Activated T-cell treated with anti-CD3 and anti-CD28 coated beads for 1 hour (primary cell): Measurements from ENCODE around the gene MYH10.
A peak's percentile ranks its signal among the peaks of the same experiment; 100 is the strongest.

Experiments used
- DNase-seq: peaks from one replicate; pipeline ENCODE4 v3.0.0-alpha.2; 2020; ENCODE audit warnings: low read depth

Gene MYH10

DNA sequence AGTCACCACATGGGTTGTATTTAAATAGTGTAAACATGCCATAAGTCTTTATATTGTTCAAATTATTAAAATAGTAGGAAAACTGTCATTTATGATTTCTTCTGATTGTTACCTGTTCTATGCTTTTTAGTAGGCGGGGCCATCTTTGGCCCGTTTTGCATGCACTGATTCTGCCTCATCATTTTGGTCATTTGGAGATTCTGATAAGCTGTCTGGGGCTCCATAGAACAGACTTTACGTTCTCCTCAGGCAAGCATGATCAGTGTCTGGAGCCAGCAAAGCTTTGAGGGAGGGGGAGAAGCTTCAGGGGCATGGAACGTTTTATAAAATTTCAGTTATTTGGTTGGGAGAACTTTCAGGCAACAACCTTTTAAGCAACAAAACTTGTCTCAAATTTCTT is 186.0 kb downstream of the MYH10 start:
- DNase-seq, result no peak

DNA sequence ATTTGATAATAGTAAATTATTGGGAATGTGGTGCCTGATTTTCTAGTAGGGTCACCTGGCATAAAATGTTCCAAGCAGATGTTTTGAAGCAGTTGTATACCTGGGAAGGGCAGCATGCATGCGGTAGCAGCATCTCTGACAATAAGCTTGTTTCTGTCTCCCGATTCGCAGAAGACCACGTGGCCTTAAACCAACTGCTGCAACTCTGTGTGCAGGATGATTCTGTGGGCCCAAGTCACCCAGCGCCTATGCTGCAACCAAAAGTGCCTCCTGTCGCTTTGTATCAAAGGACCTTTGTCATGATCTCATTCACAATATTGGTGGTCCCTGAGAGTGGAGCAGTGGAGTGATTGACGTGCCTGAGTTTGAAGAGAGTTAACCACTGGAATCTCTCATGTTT is 186.8 kb downstream of the MYH10 start:
- no peak for DNase-seq

DNA sequence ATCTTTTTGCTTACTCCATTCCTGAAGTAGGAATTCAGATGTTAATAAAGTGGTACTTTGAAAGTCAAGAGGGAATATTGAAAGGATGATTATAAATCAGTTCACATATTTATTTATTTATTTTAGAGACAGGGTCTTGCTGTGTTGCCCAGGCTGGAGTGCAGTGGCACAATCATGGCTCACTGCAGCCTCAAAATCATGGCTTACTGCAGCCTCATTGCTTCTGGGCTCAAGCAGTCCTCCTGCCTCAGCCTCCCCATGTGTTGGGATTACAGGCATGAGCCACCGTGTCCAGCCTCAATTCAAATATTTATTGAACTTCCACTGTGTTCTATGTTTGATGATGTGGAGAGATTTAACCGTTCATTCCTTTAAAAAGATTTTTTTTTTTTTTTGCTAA is 188.2 kb downstream of the MYH10 start:
- no peak for DNase-seq

DNA sequence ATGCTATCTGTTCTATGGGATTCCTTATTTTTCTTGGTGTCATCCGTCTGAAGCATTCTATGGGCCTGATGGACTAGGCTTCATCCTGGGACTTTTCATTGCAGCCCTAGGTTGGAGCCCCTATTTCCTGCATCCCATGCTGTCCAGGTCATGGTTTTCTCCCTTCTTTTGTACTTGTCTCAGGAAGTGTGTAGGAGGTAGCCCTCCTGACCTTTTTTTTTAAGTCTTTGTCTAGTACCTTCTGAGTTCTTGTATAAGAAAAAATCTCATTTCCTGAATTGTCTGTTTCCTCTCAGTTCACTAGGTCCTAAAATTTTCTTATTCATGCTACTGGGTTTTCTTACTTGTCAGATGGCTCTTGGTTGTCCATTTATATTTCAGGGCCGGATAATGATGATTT is 188.8 kb downstream of the MYH10 start:
- DNase-seq, result no peak

DNA sequence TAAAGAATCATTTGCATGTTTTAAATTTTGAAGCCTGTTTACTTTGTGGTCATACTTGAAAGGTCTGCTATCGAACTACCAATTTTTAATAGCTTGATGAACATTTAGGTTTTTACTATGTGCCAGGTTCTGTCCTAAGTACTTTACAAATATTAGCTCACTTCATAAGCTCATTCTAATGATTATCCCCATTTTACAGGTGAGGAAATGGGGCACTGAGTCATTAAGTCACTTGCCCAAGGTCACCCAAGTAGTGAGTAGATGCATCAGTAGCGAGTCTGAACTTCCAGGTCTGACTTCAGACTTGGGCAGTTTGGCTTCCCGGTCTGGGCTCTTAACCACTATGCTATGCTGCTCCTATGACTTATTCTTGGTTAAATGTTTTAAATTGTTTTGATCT is 190.8 kb downstream of the MYH10 start:
- DNase-seq, result no peak

DNA sequence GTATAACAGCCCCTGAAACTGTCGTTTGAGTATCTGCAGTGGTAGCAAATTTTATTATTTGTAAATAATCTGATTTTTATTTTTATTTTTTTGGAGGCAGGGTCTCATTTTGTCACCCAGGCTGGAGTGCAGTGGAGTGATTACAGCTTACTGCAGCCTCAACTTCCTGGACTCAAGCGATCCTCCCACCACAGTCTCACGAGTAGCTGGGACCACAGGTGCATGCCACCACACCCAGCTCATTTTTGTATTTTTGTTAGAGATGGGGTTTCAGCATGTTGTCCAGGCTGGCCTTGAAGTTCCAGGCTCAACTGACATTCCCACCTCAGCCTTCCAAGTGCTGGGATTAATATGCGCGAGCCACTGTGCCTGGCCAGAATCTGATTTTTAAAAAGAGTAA is 192.1 kb downstream of the MYH10 start:
- DNase-seq, result no peak

DNA sequence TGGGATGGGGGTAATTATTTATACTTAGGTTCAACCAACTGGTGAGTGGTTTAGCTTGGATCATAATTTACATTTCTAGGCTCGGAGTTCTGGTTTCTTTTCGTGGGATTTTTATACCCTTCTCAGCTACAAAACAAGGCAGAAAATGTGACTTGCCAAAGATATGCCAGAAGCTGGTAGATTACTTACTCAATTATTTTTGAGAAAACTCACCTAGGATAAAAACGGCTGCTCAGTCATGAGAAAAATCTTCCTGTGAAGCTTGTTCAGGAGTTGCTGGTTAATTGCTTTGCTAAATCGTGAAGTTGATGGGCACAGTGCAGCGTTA is 193.7 kb downstream of the MYH10 start:
- no peak for DNase-seq

DNA sequence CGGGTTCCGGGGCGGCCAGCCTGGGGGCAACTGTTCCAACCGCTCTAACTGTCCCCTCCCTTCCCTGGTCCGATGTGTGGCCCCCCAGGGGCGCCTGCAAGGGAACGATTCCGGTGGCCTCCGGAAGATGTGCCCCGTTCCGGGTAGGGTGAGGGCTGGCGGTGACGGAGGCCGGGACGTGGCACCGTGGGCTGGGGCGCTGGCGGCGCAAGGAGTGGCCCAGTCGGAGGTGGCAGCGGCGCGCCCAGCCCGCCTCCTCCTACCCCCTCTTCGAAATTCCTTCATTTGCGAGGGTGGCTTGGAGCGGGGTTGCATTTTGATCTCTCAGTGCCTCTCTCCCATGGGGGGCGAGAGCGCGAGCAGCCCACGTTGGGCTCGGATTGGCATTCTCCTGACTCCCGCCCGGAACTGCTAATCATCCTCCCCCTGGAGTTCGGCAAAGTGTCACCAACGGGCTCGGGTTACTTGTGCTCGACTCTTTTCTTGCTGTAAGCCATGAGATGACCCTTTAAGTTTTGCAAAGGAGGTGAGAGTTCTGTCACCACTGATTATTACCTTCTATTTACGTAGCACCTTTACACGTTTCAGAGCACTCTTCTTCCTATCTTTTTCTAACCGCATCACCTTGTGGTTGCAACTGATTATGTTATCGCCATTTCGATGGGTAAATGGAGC is 194.2 kb downstream of the MYH10 start:
- peak; percentile 47 for DNase-seq

DNA sequence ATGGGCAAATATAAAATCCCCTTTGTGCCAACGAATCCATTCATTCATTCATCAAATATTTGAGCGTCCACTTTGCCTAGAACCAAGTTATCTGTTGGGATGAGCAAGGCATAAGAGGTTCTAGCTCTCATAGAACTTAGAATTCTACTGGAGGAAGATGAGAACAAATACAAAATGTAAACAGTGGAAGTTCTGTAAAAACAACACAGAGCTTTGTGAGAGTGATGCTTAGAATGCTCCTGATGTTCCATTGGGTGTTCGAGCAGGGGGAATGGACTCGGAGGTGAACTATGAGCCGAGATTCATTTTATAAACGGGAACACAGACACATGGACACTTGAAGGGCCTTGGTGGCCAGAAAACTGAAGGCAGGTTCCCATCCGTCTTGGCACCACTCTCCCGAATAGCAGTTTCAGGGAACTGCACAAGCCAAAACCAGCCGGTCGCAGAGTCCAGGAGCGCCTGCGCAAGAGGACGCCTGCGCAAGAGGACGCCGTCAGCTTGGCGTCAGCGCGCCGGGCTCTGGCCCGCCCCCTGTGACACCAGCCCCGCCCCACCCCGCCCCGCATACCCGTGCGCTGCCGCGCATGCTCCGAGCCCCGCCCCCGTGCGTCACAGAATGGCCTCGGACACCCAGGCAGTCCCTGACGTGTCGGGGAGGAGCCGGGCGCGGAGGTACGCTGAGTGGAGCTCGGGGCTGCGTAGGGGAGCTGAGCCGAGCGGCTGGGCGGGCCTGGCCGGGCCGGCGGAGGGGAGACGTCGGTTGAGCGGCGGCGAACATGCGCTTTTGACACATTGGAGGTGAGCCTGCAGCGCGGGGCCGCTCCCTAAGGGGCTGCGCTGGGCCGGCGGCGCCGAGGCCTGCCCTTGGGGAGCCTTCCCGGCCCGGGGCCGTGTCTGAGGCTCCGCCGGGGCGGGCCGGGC is 195.0 kb downstream of the MYH10 start, which contains the start of gene NDEL1:
TSS of gene NDEL1 (plus strand) at position 640 of the 924 bp plus-strand sequence. CDS start 8,388 bp downstream, outside the sequence.
- peak; percentile 99 for DNase-seq

DNA sequence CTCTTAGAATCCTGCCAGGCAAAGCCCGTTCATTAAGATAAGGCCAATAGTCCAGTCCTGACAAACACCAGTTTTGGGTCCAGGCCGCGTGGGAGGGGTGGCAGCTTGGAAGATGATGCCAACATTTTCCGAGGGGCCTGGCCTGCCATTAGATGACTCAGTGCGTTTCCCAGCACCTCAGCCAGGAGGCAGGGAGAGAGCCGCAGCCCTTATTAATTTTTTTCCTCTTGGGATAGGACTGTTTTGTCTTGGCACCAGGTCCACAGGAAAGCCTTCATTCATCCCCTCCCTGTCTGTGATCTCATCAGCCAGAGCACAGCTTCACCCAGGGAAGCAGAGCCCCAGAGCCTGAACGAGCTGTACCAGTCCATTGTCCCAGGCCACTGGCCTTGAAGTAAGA is 199.6 kb downstream of the MYH10 start:
- no peak for DNase-seq

DNA sequence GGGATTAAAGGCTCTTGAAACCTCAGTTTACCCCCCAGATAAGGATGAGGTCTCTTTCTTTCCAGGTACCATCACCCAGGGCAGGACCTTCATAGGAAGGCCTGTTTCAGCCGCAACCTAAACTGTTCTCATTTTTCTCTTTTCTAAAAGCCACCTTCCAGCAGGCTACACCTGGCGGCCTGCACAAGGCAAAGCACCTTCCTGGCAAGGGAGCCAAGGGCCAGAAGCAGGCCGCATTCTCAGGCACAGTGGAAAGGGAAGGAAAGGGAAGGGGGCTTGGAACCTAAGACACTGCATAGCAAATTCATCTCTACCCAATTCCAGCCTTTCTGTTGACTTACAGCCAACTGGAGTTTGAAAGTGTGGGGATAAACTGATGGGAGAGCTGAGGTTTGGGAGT is 203.7 kb downstream of the MYH10 start:
- no peak for DNase-seq

DNA sequence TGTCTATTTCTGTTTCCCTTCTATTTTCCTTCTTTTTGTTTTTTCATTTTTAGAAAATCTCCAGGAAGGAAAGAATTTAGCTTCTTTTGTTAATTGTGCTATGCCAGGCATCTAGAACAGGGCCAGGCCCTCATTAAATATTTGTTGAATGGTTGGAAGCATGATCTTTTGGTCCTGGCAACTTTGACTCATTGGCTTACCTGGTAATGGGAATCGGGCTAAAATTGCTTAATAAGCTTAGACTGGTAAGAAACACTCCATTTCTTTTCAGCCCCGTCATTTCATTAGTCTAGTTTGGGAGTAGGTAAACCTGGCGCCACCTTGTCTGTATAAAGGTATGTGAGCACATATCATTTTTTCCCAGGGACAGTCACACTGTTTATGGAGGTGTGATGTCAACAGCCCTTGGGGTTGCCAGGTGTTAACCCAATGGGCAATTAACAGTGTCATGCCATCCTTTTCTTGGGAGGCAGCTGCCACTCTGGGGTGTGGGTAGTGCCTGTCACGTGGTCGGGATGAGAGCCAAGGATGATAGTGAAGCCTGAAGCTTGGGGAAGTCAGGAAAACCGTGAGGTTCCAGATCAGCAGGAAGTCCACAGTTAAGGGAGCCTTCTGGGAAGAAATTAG is 204.3 kb downstream of the MYH10 start:
- DNase-seq, result no peak
